CD4-positive, alpha-beta T cell (primary cell): ENCODE measurements around the gene ABCA10. TPM values are rescaled to one million over a fixed set of nuclear protein-coding genes. Genes with fewer than 3 reads are reported as not detected.

ENCODE experiments used
- ATAC-seq: fragments of 200-7000 bp; cut with Tn5 transposase; one replicate; pipeline ENCODE4 v1.10.0; 2022; ENCODE audit warnings: mild to moderate bottlenecking; ENCODE audit not compliant: poor library complexity
- CTCF ChIA-PET: fragments of 350-600 bp; sonication (Branson Sonifier 250); formaldehyde crosslinking; loops from one replicate; lab custom pipeline; 2021; ENCODE audit warnings: antibody characterized with exemption, inconsistent platforms; lab: Charles Lee
- POLR2A ChIA-PET: fragments of 350-600 bp; sonication (Branson Sonifier 250); formaldehyde crosslinking; loops from one replicate; lab custom pipeline; 2021; ENCODE audit warnings: antibody characterized with exemption, inconsistent platforms; lab: Charles Lee
- DNase-seq, 14 experiments: peaks; one replicate each; pipeline ENCODE4 v3.0.0-alpha.2; 2013 to 2020; ENCODE audit warnings: mixed read lengths in 2 of 14
- H3K27ac ChIP-seq, 2 donors: one replicate each; pipeline versions ENCODE4 v1.5.1 to v1.7.0; 2013; ENCODE audit warnings: low read length in 2 of 2, low read depth in 1 of 2, mild to moderate bottlenecking in 1 of 2
- H3K27me3 ChIP-seq, 2 experiments: 1 replicate in 1 of 2; 2 replicates in 1 of 2; pipeline versions ENCODE4 v1.6.1 to v1.7.0; 2013; ENCODE audit warnings: low read length in 2 of 2, control low read depth in 1 of 2, mild to moderate bottlenecking in 1 of 2, moderate library complexity in 1 of 2; ENCODE audit not compliant: insufficient read depth in 2 of 2, control insufficient read depth in 1 of 2
- H3K36me3 ChIP-seq: one replicate; pipeline ENCODE4 v1.6.1; 2013; ENCODE audit warnings: low read length, control low read depth; ENCODE audit not compliant: insufficient read depth
- H3K4me1 ChIP-seq: one replicate; pipeline ENCODE4 v1.6.1; 2013; ENCODE audit warnings: low read length, control low read depth; ENCODE audit not compliant: insufficient read depth
- H3K4me3 ChIP-seq: one replicate; pipeline ENCODE4 v1.5.1; 2013; ENCODE audit warnings: mild to moderate bottlenecking, low read length, moderate library complexity
- H3K9me3 ChIP-seq, 2 experiments: 1 replicate in 1 of 2; 2 replicates in 1 of 2; pipeline versions ENCODE4 v1.6.1 to v1.7.0; 2013; ENCODE audit warnings: low read length in 2 of 2, mild to moderate bottlenecking in 2 of 2, control low read depth in 1 of 2, moderate library complexity in 1 of 2; ENCODE audit not compliant: control insufficient read depth in 1 of 2, insufficient read depth in 1 of 2
- H3K27ac Mint-ChIP-seq: one replicate; pipeline ENCODE4 v1.8.0; 2020; ENCODE audit warnings: mixed read lengths
- H3K27me3 Mint-ChIP-seq: one replicate; pipeline ENCODE4 v1.8.0; 2021; ENCODE audit warnings: mixed read lengths
- H3K36me3 Mint-ChIP-seq: one replicate; pipeline ENCODE4 v1.8.0; 2021; ENCODE audit warnings: low read depth, mixed read lengths
- H3K4me1 Mint-ChIP-seq: one replicate; pipeline ENCODE4 v1.8.0; 2021; ENCODE audit warnings: low read depth, mixed read lengths
- H3K4me3 Mint-ChIP-seq: one replicate; pipeline ENCODE4 v1.8.0; 2020; ENCODE audit warnings: mild to moderate bottlenecking, mixed read lengths
- H3K9me3 Mint-ChIP-seq: one replicate; pipeline ENCODE4 v1.8.0; 2020; ENCODE audit warnings: mixed read lengths
- intact Hi-C, 2 experiments: fragments of 100-400 bp; cut with DNase I in 1 of 2; cut with micrococcal nuclease in 1 of 2; formaldehyde crosslinking; loops; one replicate each; pipeline versions ENCODE4 v1.15.1 to v1.9.0; 2023 to 2025; cut with DNase I, micrococcal nuclease
- total RNA-seq, 174 experiments: library from RNA in 2 of 174; stranded (reverse) in 2 of 174; gene quantifications; one replicate each; pipeline ENCODE4 v1.2.3 and lab custom pipeline; 2021 to 2026
- TF ChIP-seq, protein P1 (sequence below): fragments of 200-600 bp; IDR thresholded peaks from one replicate; pipeline ENCODE4 v1.8.0; 2022; ENCODE audit warnings: antibody characterized with exemption, mild to moderate bottlenecking

ABCA10 gene
- total RNA-seq, 2 experiments from 2014 or later, result 0.77 to 1.5 TPM

DNA sequence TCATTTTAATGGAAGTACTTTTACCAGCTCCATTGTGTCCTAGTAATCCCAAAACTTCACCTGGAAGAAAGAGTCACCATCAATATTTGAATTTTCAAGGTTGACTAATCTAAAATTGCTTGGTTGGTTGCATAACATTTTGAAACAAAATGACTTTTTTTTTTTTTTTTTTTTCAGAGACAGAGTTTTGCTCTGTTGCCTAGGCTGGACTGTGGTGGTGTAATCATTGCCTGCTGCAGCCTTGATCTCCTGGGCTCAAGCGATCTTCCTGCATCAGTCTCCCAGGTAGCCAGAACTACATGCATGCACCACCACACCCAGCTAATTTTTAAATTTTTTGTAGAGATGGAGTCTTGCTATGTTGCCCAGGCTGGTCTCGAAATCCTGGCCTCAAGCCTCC, 74.4 kb downstream of the ABCA10 start:
- no peaks in the 10 kb centered on the region for H3K4me1 ChIP-seq
- TF ChIP-seq, protein P1, sequence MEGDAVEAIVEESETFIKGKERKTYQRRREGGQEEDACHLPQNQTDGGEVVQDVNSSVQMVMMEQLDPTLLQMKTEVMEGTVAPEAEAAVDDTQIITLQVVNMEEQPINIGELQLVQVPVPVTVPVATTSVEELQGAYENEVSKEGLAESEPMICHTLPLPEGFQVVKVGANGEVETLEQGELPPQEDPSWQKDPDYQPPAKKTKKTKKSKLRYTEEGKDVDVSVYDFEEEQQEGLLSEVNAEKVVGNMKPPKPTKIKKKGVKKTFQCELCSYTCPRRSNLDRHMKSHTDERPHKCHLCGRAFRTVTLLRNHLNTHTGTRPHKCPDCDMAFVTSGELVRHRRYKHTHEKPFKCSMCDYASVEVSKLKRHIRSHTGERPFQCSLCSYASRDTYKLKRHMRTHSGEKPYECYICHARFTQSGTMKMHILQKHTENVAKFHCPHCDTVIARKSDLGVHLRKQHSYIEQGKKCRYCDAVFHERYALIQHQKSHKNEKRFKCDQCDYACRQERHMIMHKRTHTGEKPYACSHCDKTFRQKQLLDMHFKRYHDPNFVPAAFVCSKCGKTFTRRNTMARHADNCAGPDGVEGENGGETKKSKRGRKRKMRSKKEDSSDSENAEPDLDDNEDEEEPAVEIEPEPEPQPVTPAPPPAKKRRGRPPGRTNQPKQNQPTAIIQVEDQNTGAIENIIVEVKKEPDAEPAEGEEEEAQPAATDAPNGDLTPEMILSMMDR, result no peak
- H3K4me3 ChIP-seq, result no peak overlapping the region
- intact Hi-C loops, result no loop called here
- Mint-ChIP-seq H3K36me3 (peaks cover 16% of the 10 kb centered on the region), H3K4me1 (no peaks in the 10 kb centered on the region), H3K27me3 (no peaks in the 10 kb centered on the region), H3K4me3 (no peak overlapping the region), H3K9me3 (no peaks in the 10 kb centered on the region), H3K27ac (no peak overlapping the region)
- no peaks in the 10 kb centered on the region for H3K27me3 ChIP-seq
- ATAC-seq (no peak), DNase-seq (no peak)
- POLR2A ChIA-PET, result no interaction called here
- no peaks in the 10 kb centered on the region for H3K9me3 ChIP-seq
- CTCF ChIA-PET, result no interaction called here
- no peak overlapping the region for H3K27ac ChIP-seq
- H3K36me3 ChIP-seq, result no peaks in the 10 kb centered on the region

DNA sequence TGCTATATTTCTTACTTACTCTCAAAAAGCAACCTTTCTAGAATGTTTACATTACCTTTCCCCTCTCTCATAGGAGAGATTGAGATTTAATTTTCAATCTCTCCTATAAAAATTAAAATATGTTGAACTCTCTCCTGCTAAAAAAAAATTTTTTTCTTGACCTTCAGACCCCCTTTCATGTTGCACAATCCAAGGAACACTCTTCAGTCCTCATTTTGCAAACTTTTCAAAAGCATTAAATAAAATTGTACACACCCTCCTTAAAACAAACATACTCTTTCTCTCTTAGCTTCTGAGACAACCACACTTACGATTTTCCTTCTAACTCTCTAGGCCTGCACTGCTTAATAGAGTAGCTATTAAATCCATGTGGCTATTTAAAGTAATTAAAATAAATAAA, 78.3 kb downstream of the ABCA10 start:
- no peaks in the 10 kb centered on the region for H3K4me1 ChIP-seq
- H3K36me3 ChIP-seq, result no peaks in the 10 kb centered on the region
- Mint-ChIP-seq H3K27ac (no peak overlapping the region), H3K4me3 (no peak overlapping the region), H3K4me1 (no peaks in the 10 kb centered on the region), H3K36me3 (peaks cover 11% of the 10 kb centered on the region), H3K9me3 (no peaks in the 10 kb centered on the region), H3K27me3 (no peaks in the 10 kb centered on the region)
- H3K27ac ChIP-seq, result no peak overlapping the region
- H3K9me3 ChIP-seq, result no peaks in the 10 kb centered on the region
- intact Hi-C loops, result no loop called here
- no peak overlapping the region for H3K4me3 ChIP-seq
- no peak for DNase-seq
- CTCF ChIA-PET, result no interaction called here
- TF ChIP-seq, protein P1, result no peak
- H3K27me3 ChIP-seq, result no peaks in the 10 kb centered on the region
- no peak for ATAC-seq
- POLR2A ChIA-PET, result no interaction called here

DNA sequence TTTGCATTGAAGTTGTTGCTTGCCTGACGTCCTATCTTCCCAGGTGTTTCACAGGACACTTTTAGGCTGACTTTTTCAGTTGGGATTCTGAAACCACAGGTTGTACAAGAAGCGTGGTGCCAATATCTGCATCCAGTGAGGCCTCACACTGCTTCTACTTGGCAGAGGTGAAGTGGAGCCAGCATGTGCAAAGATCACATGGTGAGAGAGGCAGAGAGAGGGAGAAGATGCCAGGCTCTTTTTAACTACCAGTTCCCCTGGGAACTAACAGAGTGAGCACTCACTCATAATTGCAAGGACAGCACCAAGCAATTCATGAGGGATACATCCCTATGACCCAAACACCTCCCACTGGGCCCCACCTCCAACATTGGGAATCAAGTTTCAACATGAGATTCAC, 81.2 kb downstream of the ABCA10 start:
- no peak overlapping the region for H3K4me3 Mint-ChIP-seq
- intact Hi-C loops, result no loop called here
- Histone ChIP-seq H3K27me3 (no peaks in the 10 kb centered on the region), H3K9me3 (no peaks in the 10 kb centered on the region), H3K4me3 (no peak overlapping the region), H3K27ac (no peak overlapping the region), H3K36me3 (no peaks in the 10 kb centered on the region), H3K4me1 (no peaks in the 10 kb centered on the region)
- H3K9me3 Mint-ChIP-seq, result no peaks in the 10 kb centered on the region
- H3K36me3 Mint-ChIP-seq, result peaks cover 4% of the 10 kb centered on the region
- CTCF ChIA-PET, result no interaction called here
- POLR2A ChIA-PET, result no interaction called here
- H3K27me3 Mint-ChIP-seq, result no peaks in the 10 kb centered on the region
- TF ChIP-seq, protein P1, result no peak
- no peak overlapping the region for H3K27ac Mint-ChIP-seq
- no peaks in the 10 kb centered on the region for H3K4me1 Mint-ChIP-seq
- DNase-seq (no peak), ATAC-seq (no peak)
